GM18861 (cell line): ENCODE measurements around the gene RPL7L1.
"Not testable (repeated sequence)": the region's sequence is repeated elsewhere in the genome, so short reads cannot be mapped to it uniquely, and the experiment has no call there.

ENCODE experiments used
- ATAC-seq: cut with Tn5 transposase; IDR thresholded peaks from one replicate; pipeline ENCODE4 v1.9.1; 2021; ENCODE audit not compliant: unreplicated experiment

Gene RPL7L1

GRCh38 chr6:42890311-42891198 lies 11.1 kb downstream of the RPL7L1 start:
- ATAC-seq, result peak; percentile 76

GRCh38 chr6:42891199-42891722 lies 11.8 kb downstream of the RPL7L1 start:
- no peak for ATAC-seq

DNA sequence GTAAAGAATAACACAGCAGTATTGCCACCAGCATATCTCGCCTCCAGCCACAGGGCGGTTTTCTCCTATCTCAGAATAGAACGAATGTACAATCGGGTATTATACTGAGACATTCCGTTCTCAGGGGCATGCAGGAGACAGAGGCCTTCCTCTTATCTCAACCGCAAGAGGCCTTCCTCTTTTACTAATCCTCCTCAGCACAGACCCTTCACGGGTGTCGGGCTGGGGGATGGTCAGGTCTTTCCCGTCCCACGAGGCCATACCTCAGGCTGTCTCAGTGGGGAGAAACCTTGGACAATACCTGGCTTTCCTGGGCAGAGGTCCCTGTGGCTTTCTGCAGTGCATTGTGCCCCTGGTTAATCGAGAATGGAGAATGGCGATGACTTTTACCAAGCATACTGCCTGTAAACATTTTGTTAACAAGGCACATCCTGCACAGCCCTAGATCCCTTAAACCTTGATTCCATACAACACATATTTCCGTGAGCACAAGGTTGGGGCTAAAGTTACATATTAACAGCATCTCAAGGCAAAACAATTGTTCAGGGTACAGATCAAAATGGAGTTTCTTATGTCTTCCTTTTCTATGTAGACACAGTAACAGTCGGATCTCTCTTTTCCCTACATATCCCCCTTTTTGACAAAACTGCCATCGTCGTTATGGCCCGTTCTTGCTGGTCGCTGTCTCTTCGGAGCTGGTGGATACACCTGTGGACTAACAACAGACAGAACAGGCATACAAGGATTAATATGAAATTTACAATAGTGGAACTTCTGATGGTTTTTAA lies 14.8 kb downstream of the RPL7L1 start:
- not testable (repeated sequence) for ATAC-seq

DNA sequence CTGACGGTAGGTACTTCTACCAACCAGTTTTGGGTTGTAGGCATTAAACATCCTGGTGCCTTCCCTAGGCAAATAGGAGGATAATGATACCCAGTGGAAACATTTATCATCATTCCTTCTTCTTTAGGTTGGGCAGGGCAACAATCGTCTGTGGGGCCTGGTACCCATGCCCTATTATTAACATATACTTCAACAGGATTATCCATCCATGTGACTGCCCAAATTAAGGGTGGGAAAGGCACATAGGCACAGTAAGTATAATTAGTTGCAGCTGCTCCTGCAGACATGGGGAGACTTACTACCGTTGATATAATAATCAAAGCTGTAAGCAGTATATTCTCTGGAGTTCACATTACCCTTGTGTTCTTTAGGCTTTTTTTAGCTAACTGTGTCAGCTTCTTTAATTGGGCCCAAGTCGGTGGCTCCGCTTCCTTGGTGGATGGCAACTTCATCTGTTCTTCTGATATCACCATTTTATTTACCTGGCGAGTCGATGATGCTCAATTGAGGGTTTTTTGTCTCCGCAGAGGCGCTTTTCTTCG lies 16.8 kb downstream of the RPL7L1 start:
- ATAC-seq, result no peak

- no peak for ATAC-seq
These were observed 19.5 kb downstream of the RPL7L1 start for GRCh38 chr6:42898891-42899361.

DNA sequence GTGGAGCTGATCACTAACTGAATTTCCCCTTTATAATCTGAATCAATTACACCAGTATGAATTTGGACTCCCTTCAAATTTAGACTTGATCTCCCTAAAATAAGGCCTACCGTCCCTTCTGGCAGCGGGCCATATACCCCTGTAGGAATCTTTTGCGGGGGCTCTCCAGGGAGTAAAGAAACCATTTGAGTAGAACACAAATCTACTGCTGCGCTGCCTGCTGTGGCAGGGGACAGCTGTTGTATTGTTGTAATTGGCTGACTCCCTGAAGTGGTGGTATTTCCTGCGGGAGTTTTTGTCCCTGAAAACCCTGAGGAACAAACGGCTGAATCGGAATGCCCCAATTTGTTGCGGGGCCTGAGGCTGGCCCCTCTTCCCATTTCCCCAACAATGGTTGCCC lies 20.5 kb downstream of the RPL7L1 start:
- no peak for ATAC-seq

DNA sequence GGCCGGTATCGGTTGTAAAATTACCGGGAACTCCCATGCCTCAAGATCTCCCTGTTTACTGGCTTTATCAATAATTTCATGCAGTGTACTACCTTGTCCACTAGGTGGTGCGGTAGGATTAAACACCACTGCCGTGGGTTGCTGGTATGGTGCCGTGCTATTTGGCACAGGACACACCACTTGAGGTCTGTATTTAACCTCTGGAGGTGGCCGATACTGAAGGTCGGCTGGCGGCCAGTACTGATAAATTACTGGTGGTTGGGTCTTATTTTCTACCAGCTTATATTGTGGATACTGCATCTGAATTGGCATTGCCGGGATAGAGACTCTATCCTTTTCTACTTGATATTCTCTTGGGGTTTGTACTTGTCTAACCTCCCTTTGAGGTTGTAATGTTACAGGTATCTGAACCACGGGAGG lies 22.1 kb downstream of the RPL7L1 start:
- peak; percentile 74 for ATAC-seq

DNA sequence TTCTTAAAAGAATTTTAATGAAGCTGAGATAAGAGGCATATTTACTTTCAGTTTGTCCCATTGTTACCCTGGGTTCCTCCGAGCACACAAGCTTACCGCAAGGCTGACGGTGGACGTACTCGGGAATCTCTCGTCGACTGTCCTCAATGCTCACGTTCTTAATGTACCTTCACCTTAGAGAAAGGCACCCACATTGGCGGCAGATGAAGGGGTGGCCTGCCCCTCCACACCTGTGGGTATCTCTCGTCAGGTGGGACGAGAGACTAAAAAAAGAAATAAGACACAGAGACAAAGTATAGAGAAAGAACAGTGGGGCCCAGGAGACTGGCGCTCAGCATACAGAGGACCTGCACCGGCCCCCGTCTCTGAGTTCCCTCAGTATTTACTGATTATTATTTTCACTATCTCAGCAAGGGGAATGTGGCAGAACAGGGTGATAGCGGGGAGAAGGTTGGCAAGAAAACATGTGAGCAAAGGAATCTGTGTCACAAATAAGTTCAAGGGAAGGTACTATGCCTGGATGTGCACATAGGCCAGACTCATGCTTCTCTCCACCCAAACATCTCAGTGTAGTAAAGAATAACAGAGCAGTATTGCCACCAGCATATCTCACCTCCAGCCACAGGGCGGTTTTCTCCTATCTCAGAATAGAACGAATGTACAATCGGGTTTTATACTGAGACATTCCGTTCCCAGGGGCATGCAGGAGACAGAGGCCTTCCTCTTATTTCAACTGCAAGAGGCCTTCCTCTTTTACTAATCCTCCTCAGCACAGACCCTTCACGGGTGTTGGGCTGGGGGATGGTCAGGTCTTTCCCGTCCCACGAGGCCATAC lies 23.2 kb downstream of the RPL7L1 start:
- not testable (repeated sequence) for ATAC-seq

GRCh38 chr6:42904467-42904866 lies 25.1 kb downstream of the RPL7L1 start:
- ATAC-seq, result no peak

DNA sequence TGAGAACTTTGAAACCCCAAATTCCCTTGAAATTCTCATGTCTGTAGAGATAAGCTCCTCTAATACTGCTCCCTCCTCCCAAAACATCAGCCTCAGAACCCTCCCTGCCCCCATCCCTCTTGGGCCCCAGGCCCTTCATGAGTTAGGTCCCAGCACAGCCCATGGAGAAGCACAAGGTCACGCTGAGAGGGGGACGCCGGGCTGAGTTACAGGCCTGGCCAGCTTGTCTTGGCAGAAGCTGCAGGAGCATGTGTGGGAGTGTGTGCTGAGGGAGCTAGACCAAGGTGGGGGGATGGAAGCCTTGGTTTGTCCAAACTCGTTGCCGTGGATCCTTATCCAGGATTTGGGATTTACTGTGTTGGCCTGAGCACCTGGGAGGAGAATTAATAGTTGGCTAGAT lies 27.9 kb downstream of the RPL7L1 start:
- no peak for ATAC-seq

DNA sequence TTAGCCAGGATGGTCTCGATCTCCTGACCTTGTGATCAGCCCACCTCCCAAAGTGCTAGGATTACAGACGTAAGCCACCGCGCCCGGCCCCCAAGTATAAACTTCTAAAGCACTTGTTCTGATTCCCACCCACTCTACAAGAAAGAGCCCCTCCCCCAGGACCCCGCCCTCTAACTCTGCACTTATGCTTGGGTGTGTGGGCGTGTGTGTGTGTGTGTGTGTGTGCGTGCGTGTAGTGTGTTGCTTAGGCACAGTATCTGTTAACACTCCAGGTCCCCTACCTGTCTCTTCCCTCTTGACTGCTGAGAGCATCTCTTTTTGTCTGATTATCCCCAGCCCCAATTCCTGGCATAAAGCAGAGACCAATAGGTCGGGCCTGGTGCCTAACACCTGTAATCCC lies 30.4 kb downstream of the RPL7L1 start:
- ATAC-seq, result no peak

DNA sequence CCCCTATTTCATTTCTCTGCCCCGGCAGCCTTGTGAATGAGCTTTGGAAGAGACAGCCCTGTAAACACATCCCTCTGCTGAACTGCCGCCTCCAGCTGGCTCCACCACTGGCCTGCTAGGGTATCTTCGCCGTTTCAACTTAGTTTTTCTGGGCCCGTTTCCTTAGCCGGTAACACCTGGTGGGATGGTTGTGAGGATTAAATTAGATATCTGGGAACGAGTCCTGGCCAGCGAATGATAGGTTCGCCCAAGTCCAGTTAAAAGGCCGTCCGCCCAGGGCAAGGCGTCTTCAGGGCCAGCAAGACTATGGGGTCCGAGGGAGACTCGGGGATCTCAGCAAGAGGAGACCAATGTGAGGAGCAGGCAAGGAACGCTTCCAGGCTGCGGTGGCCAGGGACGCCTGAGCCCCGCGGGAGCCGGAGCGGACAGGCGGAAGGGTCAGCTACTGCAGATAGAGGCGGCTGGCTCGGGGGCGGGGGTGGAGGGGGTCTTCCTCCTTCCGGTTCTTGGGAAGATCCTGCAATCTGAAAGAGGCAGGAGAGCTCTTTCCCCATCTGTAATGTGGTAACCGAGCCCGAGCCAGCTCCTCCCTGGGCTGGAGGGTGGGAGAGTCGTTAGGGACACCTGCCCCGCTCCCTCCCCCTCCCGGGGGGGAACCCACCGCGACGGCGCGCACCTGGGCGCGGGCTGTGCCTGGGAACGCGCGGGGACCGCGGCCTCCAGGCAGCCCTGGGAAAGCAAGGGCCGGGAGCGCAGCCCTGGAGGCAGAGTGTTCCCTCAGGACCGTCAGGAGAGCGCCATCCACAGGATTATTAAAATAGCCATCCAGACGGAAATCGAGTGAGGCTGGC lies 32.0 kb downstream of the RPL7L1 start:
- no peak for ATAC-seq

GRCh38 chr6:42914546-42914945 lies 35.1 kb downstream of the RPL7L1 start:
- no peak for ATAC-seq

- no peak for ATAC-seq
These were observed 36.3 kb downstream of the RPL7L1 start, which contains the start of gene PTCRA for GRCh38 chr6:42915732-42916131. Gene PTCRA (plus strand): TSS chr6:42916053. CDS start chr6:42916070, 17 bp downstream.

- no peak for ATAC-seq
These were observed 36.9 kb downstream of the RPL7L1 start for GRCh38 chr6:42916288-42916687.

GRCh38 chr6:42921801-42922200 lies 42.4 kb downstream of the RPL7L1 start:
- no peak for ATAC-seq

GRCh38 chr6:42923666-42924065 lies 44.2 kb downstream of the RPL7L1 start:
- no peak for ATAC-seq

DNA sequence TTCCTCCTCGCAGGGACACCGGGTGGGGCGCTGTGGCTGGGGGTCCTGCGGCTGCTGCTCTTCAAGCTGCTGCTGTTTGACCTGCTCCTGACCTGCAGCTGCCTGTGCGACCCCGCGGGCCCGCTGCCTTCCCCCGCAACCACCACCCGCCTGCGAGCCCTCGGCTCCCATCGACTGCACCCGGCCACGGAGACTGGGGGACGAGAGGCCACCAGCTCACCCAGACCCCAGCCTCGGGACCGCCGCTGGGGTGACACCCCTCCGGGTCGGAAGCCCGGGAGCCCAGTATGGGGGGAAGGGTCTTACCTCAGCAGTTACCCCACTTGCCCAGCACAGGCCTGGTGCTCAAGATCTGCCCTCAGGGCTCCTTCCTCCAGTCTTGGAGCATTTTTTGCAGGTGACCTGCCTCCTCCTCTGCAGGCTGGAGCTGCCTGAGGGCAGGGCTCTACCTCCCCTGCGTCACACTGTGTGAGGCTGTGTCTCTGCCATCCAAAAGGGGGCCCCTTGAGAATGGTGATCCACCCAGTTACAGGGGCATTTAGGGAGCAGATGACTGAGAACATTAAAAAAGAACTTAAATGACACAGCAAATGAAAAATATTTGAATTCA lies 45.9 kb downstream of the RPL7L1 start:
- ATAC-seq, result no peak
